HG02642 (cell line): ENCODE measurements around the gene NDUFA7.
"Not testable (repeated sequence)": the region's sequence is repeated elsewhere in the genome, so short reads cannot be mapped to it uniquely, and the experiment has no call there.

Experiments
- ATAC-seq: cut with Tn5 transposase; IDR thresholded peaks from one replicate; pipeline ENCODE4 v1.9.1; 2021; ENCODE audit warnings: mild to moderate bottlenecking; ENCODE audit not compliant: unreplicated experiment, poor library complexity

NDUFA7 gene

GRCh38 chr19:8342684-8343482, 21.7 kb upstream of the NDUFA7 start, which contains the start of gene KANK3:
Gene KANK3, minus strand, starts transcription at chr19:8343262. Its CDS starts 5,434 bp downstream, at chr19:8337828.
- ATAC-seq, result peak; percentile 94

- no peak for ATAC-seq
Measured at GRCh38 chr19:8342316-8342683, 21.1 kb upstream of the NDUFA7 start.

GRCh38 chr19:8341504-8341903, 20.3 kb upstream of the NDUFA7 start:
- not testable (repeated sequence) for ATAC-seq

- no peak for ATAC-seq
Measured at GRCh38 chr19:8340341-8341096, 19.3 kb upstream of the NDUFA7 start.

- ATAC-seq, result no peak
Measured at GRCh38 chr19:8338835-8339234, 17.7 kb upstream of the NDUFA7 start.

GRCh38 chr19:8337728-8338127, 16.6 kb upstream of the NDUFA7 start:
- ATAC-seq, result no peak

GRCh38 chr19:8336660-8337059, 15.5 kb upstream of the NDUFA7 start:
- no peak for ATAC-seq

- no peak for ATAC-seq
Measured at GRCh38 chr19:8336072-8336569, 14.9 kb upstream of the NDUFA7 start.

GRCh38 chr19:8335343-8336071, 14.3 kb upstream of the NDUFA7 start:
- no peak for ATAC-seq

- ATAC-seq, result no peak
Measured at GRCh38 chr19:8334458-8335342, 13.5 kb upstream of the NDUFA7 start.

- no peak for ATAC-seq
Measured at GRCh38 chr19:8333767-8334457, 12.7 kb upstream of the NDUFA7 start.

- no peak for ATAC-seq
Measured at GRCh38 chr19:8332976-8333766, 12.0 kb upstream of the NDUFA7 start.

GRCh38 chr19:8331263-8331845, 10.2 kb upstream of the NDUFA7 start:
- no peak for ATAC-seq

- ATAC-seq, result no peak
Measured at GRCh38 chr19:8329996-8330395, 8.8 kb upstream of the NDUFA7 start.

GRCh38 chr19:8325454-8325853, 4.3 kb upstream of the NDUFA7 start:
- no peak for ATAC-seq

- no peak for ATAC-seq
Measured at GRCh38 chr19:8324186-8325050, 3.2 kb upstream of the NDUFA7 start.

GRCh38 chr19:8323781-8324185, 2.6 kb upstream of the NDUFA7 start:
- no peak for ATAC-seq
